Common myeloid progenitor, CD34-positive (primary cell): Measurements from ENCODE around the gene SEPTIN5.

ENCODE experiments used
- CTCF ChIA-PET: fragments of 350-600 bp; sonication (Branson Sonifier 250); formaldehyde crosslinking; loops from one replicate; lab custom pipeline; 2021; ENCODE audit warnings: antibody characterized with exemption; lab: Charles Lee
- POLR2A ChIA-PET: fragments of 350-600 bp; sonication (Branson Sonifier 250); formaldehyde crosslinking; loops from one replicate; lab custom pipeline; 2021; ENCODE audit warnings: antibody characterized with exemption; lab: Charles Lee
- DNase-seq, 3 donors: peaks; one replicate each; pipeline versions ENCODE4 v3.0.0 to v3.0.0-alpha.2; 2013
- H3K27ac ChIP-seq, 2 experiments: 1 replicate in 1 of 2; 2 replicates in 1 of 2; pipeline ENCODE4 v1.7.0; 2013; ENCODE audit warnings: inconsistent platforms in 2 of 2, low read length in 2 of 2, mild to moderate bottlenecking in 2 of 2, low read depth in 1 of 2, moderate library complexity in 1 of 2; ENCODE audit not compliant: severe bottlenecking in 2 of 2, insufficient read depth in 1 of 2, poor library complexity in 1 of 2
- H3K27me3 ChIP-seq, 5 experiments: replicated peaks in 2 of 5; 1 replicate in 3 of 5; 2 replicates in 2 of 5; pipeline versions ENCODE4 v1.6.1 to v1.7.0; 2013; ENCODE audit warnings: low read length in 4 of 5, mild to moderate bottlenecking in 2 of 5, moderate library complexity in 2 of 5, inconsistent platforms in 1 of 5; ENCODE audit not compliant: insufficient read depth in 5 of 5, control insufficient read depth in 4 of 5
- H3K36me3 ChIP-seq, 4 experiments: 1 replicate in 2 of 4; 2 replicates in 2 of 4; pipeline versions ENCODE4 v1.6.1 to v1.7.0; 2013; ENCODE audit warnings: low read length in 3 of 4, control low read depth in 1 of 4, mild to moderate bottlenecking in 1 of 4; ENCODE audit not compliant: control insufficient read depth in 4 of 4, insufficient read depth in 4 of 4
- H3K4me1 ChIP-seq, 4 experiments: 1 replicate in 3 of 4; 2 replicates in 1 of 4; pipeline versions ENCODE4 v1.6.1 to v1.7.1; 2013; ENCODE audit warnings: low read length in 3 of 4, mild to moderate bottlenecking in 3 of 4, control low read depth in 1 of 4, inconsistent platforms in 1 of 4, moderate library complexity in 1 of 4; ENCODE audit not compliant: control insufficient read depth in 4 of 4, insufficient read depth in 4 of 4; ENCODE audit errors: control extremely low read depth in 1 of 4
- H3K4me3 ChIP-seq, 7 experiments: 1 replicate in 4 of 7; 2 replicates in 3 of 7; pipeline versions ENCODE4 v1.5.1 to v1.7.0; 2013; ENCODE audit warnings: mild to moderate bottlenecking in 7 of 7, low read length in 6 of 7, moderate library complexity in 6 of 7, inconsistent platforms in 2 of 7, low read depth in 2 of 7, control low read depth in 1 of 7; ENCODE audit not compliant: insufficient read depth in 4 of 7, control insufficient read depth in 1 of 7; ENCODE audit errors: extremely low read depth in 1 of 7
- H3K9me3 ChIP-seq, 5 experiments: 1 replicate in 4 of 5; 2 replicates in 1 of 5; pipeline versions ENCODE4 v1.6.1 to v1.7.1; 2013; ENCODE audit warnings: low read length in 4 of 5, mild to moderate bottlenecking in 2 of 5, inconsistent platforms in 1 of 5, low read depth in 1 of 5, moderate library complexity in 1 of 5; ENCODE audit not compliant: control insufficient read depth in 4 of 5, insufficient read depth in 2 of 5; ENCODE audit errors: control extremely low read depth in 1 of 5
- WGBS: methylation state at CpG from one replicate; pipeline ENCODE4 v1.1.5; 2013; ENCODE audit not compliant: insufficient coverage; 5-methylcytosine and 5-hydroxymethylcytosine counted together

SEPTIN5 gene

GRCh38 chr22:19717691-19718455 is 3.6 kb downstream of the SEPTIN5 start:
- H3K27me3 ChIP-seq: peaks cover 0 to 29% (median 0%) of the 10 kb centered on the region in 5 experiments
- POLR2A ChIA-PET: interaction anchor here (0.8 kb wide), 1 partner anchor 8 kb away, joined by 3 read pairs; no protein-coding TSS in a partner anchor
- peak; percentile 73 to 84 (median 83) for DNase-seq
- no peaks in the 10 kb centered on the region for H3K9me3 ChIP-seq
- H3K27ac ChIP-seq: peak overlapping the region in 1 of 2 experiments; percentile 74
- 6% methylated on average over 81 of the region's 96 CpGs for WGBS
- peaks cover 0 to 59% (median 44%) of the 10 kb centered on the region in 4 experiments for H3K4me1 ChIP-seq
- peaks cover 0 to 22% (median 4%) of the 10 kb centered on the region in 4 experiments for H3K36me3 ChIP-seq
- H3K4me3 ChIP-seq: peak overlapping the region; percentile 48 to 82 (median 60)
- CTCF ChIA-PET: interaction anchor here (1.0 to 2.9 kb wide), 3 partner anchors 86 to 222 kb away, joined by 4 to 16 read pairs (median 4); no protein-coding TSS in a partner anchor

- WGBS: under 1% methylated on average over 56 of the region's 70 CpGs
- ChIA-PET CTCF (interaction anchor here (1.3 to 1.5 kb wide), 2 partner anchors 16 to 86 kb away, joined by 4 to 6 read pairs; no protein-coding TSS in a partner anchor), POLR2A (interaction anchor here (0.8 kb wide), 1 partner anchor 9 kb away, joined by 3 read pairs; no protein-coding TSS in a partner anchor)
- Histone ChIP-seq H3K4me3 (peak overlapping the region; percentile 48 to 82 (median 60)), H3K27me3 (peaks cover 0 to 26% (median 0%) of the 10 kb centered on the region in 5 experiments), H3K36me3 (peaks cover 0 to 22% (median 4%) of the 10 kb centered on the region in 4 experiments), H3K9me3 (no peaks in the 10 kb centered on the region), H3K27ac (peak overlapping the region in 1 of 2 experiments; percentile 74), H3K4me1 (peaks cover 0 to 66% (median 50%) of the 10 kb centered on the region in 4 experiments)
- DNase-seq: no peak
Observed at GRCh38 chr22:19718456-19719049, 4.2 kb downstream of the SEPTIN5 start.

GRCh38 chr22:19719050-19719482 is 4.8 kb downstream of the SEPTIN5 start:
- POLR2A ChIA-PET: interaction anchor here (0.8 kb wide), 1 partner anchor 10 kb away, joined by 3 read pairs; no protein-coding TSS in a partner anchor
- H3K36me3 ChIP-seq: peaks cover 0 to 22% (median 4%) of the 10 kb centered on the region in 4 experiments
- peak in 1 of 3 donors; percentile 29 for DNase-seq
- H3K4me1 ChIP-seq: peaks cover 0 to 67% (median 53%) of the 10 kb centered on the region in 4 experiments
- CTCF ChIA-PET: interaction anchor here (1.1 to 1.5 kb wide), 5 partner anchors 16 to 251 kb away, joined by 3 to 6 read pairs (median 4); no protein-coding TSS in a partner anchor
- no peaks in the 10 kb centered on the region for H3K9me3 ChIP-seq
- peak overlapping the region in 1 of 2 experiments; percentile 74 for H3K27ac ChIP-seq
- H3K4me3 ChIP-seq: peak overlapping the region in 5 of 7 experiments; percentile 51 to 82 (median 71)
- peaks cover 0 to 26% (median 0%) of the 10 kb centered on the region in 5 experiments for H3K27me3 ChIP-seq
- 4% methylated on average over 31 of the region's 31 CpGs for WGBS

- WGBS: 70% methylated on average over 10 of the region's 12 CpGs
- H3K36me3 ChIP-seq: peaks cover 0 to 22% (median 4%) of the 10 kb centered on the region in 4 experiments
- peaks cover 0 to 26% (median 2%) of the 10 kb centered on the region in 5 experiments for H3K27me3 ChIP-seq
- POLR2A ChIA-PET: no interaction called here
- DNase-seq: no peak
- H3K27ac ChIP-seq: no peak overlapping the region
- no peaks in the 10 kb centered on the region for H3K9me3 ChIP-seq
- H3K4me1 ChIP-seq: peaks cover 0 to 70% (median 57%) of the 10 kb centered on the region in 4 experiments
- CTCF ChIA-PET: interaction anchor here (0.7 to 1.5 kb wide), 7 partner anchors 11 to 250 kb away, joined by 3 to 6 read pairs (median 4); no protein-coding TSS in a partner anchor
- H3K4me3 ChIP-seq: peak overlapping the region in 4 of 7 experiments; percentile 55 to 82 (median 72)
Observed at GRCh38 chr22:19719488-19720021, 5.3 kb downstream of the SEPTIN5 start.

GRCh38 chr22:19720150-19720827 is 6.0 kb downstream of the SEPTIN5 start:
- CTCF ChIA-PET: interaction anchor here (0.7 to 1.3 kb wide), 8 partner anchors 10 to 250 kb away, joined by 3 to 4 read pairs (median 4); no protein-coding TSS in a partner anchor
- H3K9me3 ChIP-seq: no peaks in the 10 kb centered on the region
- H3K27ac ChIP-seq: no peak overlapping the region
- peaks cover 0 to 67% (median 53%) of the 10 kb centered on the region in 4 experiments for H3K4me1 ChIP-seq
- WGBS: 97% methylated on average over 26 of the region's 26 CpGs
- peaks cover 0 to 22% (median 4%) of the 10 kb centered on the region in 4 experiments for H3K36me3 ChIP-seq
- POLR2A ChIA-PET: no interaction called here
- peaks cover 0 to 20% (median 6%) of the 10 kb centered on the region in 5 experiments for H3K27me3 ChIP-seq
- H3K4me3 ChIP-seq: no peak overlapping the region
- no peak for DNase-seq

GRCh38 chr22:19720999-19721329 is 6.7 kb downstream of the SEPTIN5 start:
- Histone ChIP-seq H3K4me1 (peaks cover 0 to 64% (median 52%) of the 10 kb centered on the region in 4 experiments), H3K36me3 (peaks cover 0 to 22% (median 4%) of the 10 kb centered on the region in 4 experiments), H3K9me3 (no peaks in the 10 kb centered on the region), H3K27ac (no peak overlapping the region), H3K27me3 (peaks cover 0 to 15% (median 8%) of the 10 kb centered on the region in 5 experiments), H3K4me3 (no peak overlapping the region)
- 94% methylated on average over 2 of the region's 2 CpGs for WGBS
- CTCF ChIA-PET: interaction anchor here (1.1 to 1.3 kb wide), 3 partner anchors 91 to 225 kb away, joined by 3 to 4 read pairs (median 4); no protein-coding TSS in a partner anchor
- DNase-seq: no peak
- POLR2A ChIA-PET: no interaction called here
